T-helper 17 cell (primary cell): Measurements from ENCODE around the gene GPC3. TPM values are rescaled to one million over a fixed set of nuclear protein-coding genes. Genes with fewer than 3 reads are reported as not detected.
"Not testable (repeated sequence)": the region's sequence is repeated elsewhere in the genome, so short reads cannot be mapped to it uniquely, and the experiment has no call there.

Experiments
- ATAC-seq: fragments of 150-1000 bp; cut with Tn5 transposase; 2 replicates; pipeline ENCODE4 v1.10.0; 2021; ENCODE audit warnings: mild to moderate bottlenecking, moderate library complexity
- DNase-seq, 3 donors: peaks; one replicate each; pipeline versions ENCODE4 v3.0.0 to v3.0.0-alpha.2; 2020 to 2021
- H3K9me3 ChIP-seq: one replicate; pipeline ENCODE4 v1.7.0; 2013; ENCODE audit warnings: low read length, mild to moderate bottlenecking; ENCODE audit not compliant: control insufficient read depth, poor library complexity, severe bottlenecking
- H3K27ac Mint-ChIP-seq: one replicate; pipeline ENCODE4 v1.8.0; 2022; ENCODE audit warnings: mild to moderate bottlenecking, moderate library complexity, mixed read lengths
- H3K27me3 Mint-ChIP-seq: one replicate; pipeline ENCODE4 v1.8.0; 2022; ENCODE audit warnings: mixed read lengths
- H3K36me3 Mint-ChIP-seq: one replicate; pipeline ENCODE4 v1.8.0; 2022; ENCODE audit warnings: low read depth, mixed read lengths
- H3K4me1 Mint-ChIP-seq: one replicate; pipeline ENCODE4 v1.8.0; 2022; ENCODE audit warnings: mild to moderate bottlenecking, mixed read lengths
- H3K4me3 Mint-ChIP-seq: one replicate; pipeline ENCODE4 v1.8.0; 2022; ENCODE audit warnings: mild to moderate bottlenecking, moderate library complexity, mixed read lengths
- total RNA-seq, 4 donors: library from RNA in 2 of 4; stranded (reverse) in 2 of 4; gene quantifications; one replicate each; pipeline ENCODE4 v1.2.3 and lab custom pipeline; 2022 to 2026

Gene GPC3
- under 1 TPM; 0.20 to 0.39 TPM for total RNA-seq
- total RNA-seq (lab: John Stamatoyannopoulos, UW): 0.15 to 1.2 reads per million in 2 donors

- H3K4me1 Mint-ChIP-seq: peaks cover 2% of the 10 kb centered on the region
- peak; percentile 89 for ATAC-seq
- peak within 1 kb of the TSS; percentile 87 for H3K4me3 Mint-ChIP-seq
- H3K9me3 ChIP-seq: no peaks in the 10 kb centered on the region
- DNase-seq: peak in 2 of 3 donors; percentile 9 to 11
- H3K27me3 Mint-ChIP-seq: peaks cover 39% of the 10 kb centered on the region
- no peak within 1 kb of the TSS for H3K27ac Mint-ChIP-seq
- no peaks in the 10 kb centered on the region for H3K36me3 Mint-ChIP-seq
Measured at GRCh38 chrX:133985164-133985966, at the start of gene GPC3. Gene GPC3 (minus strand): TSS chrX:133985594.

DNA sequence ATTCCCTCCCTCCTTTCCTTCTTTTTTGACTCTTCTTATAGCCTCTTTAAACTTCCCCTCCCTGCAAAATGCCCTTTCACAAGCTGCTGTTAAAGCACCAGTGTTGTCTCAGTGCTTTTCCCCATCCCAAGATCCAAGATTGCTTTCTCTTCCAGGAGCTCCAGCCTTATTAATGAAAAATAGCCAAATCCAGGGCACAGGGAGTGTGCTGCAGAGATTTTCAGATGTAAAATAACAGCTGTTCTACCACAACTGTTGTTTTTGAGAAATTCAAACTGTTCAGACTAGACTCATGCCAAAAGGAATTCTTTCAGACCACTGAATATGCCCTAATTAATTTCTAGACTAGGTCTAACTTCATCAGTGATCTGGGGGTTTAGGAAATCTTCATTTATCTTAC is 47.0 kb upstream of the GPC3 start:
- H3K27ac Mint-ChIP-seq: no peak overlapping the region
- H3K9me3 ChIP-seq: no peaks in the 10 kb centered on the region

DNA sequence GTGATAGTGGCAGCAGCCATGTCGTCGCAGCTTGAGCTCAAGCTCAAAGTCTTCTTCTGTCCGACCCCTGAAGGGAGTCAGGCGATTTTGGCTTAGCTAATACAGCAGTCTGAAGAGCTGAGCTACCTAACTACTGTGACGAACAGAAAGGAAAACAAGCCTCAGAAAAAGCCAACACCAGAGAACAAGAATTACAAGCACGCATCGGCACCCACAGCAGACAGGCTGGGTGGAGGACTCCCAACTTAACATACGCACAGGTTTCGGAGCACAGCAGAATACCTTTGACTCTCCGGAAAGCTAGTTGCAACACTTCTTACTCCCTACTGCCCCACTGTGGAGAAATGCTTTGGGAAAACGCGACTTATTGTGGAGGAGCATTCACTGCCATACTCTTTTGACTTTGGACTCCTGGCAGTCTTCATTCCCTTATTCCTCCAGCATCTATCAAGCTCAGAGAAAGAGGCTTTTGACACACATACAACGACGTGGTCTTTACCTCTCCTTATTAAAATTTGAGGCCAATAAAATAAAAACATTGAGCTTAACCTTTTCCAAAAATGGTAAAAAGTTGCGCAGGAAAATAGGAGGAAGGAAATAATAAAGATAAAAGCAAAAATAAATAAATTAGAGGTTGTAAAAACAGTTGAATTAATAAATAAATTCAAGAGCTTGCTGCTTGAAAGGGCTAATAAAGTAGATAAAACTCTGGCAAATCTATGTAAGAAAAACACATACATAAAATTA is 41.3 kb upstream of the GPC3 start:
- Mint-ChIP-seq H3K4me3 (no peak overlapping the region), H3K27ac (no peak overlapping the region), H3K4me1 (no peaks in the 10 kb centered on the region), H3K36me3 (no peaks in the 10 kb centered on the region), H3K27me3 (peaks cover 6% of the 10 kb centered on the region)
- DNase-seq (no peak), ATAC-seq (no peak)
- no peaks in the 10 kb centered on the region for H3K9me3 ChIP-seq

More for the DNA sequence above, 47.0 kb upstream of the GPC3 start:
- no peak for ATAC-seq
- H3K4me3 Mint-ChIP-seq: no peak overlapping the region
- no peak for DNase-seq
- no peaks in the 10 kb centered on the region for H3K4me1 Mint-ChIP-seq
- H3K36me3 Mint-ChIP-seq: no peaks in the 10 kb centered on the region
- H3K27me3 Mint-ChIP-seq: peaks cover 6% of the 10 kb centered on the region

DNA sequence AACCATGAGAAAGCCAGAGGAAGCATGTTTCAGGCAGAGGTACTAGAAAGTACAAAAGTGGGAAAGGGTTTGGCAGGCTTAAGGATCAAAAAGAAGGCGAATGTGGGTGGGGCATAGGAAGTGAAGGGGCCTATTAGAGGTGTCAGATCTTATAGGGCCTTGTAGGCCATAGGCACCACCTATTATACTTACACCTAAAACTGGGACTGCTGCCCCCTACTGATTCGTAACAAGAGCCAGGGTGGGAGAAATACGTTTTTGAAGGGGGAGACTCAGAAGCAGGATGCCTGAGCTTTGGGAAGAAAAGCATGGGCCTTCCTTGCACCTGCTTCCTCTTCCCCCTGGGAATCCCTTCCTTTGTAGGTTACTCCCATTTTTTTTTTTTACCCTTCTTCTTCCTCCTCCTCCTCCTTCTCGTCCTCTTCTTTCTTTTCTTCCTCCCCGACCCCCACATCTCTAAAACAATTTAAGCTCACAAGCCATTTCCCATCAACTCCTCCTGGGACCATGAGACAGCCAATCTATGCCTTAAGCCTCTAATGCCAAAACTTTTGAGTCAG is 40.7 kb upstream of the GPC3 start:
- no peak for DNase-seq
- Mint-ChIP-seq H3K27me3 (peaks cover 6% of the 10 kb centered on the region), H3K4me1 (no peaks in the 10 kb centered on the region), H3K27ac (no peak overlapping the region), H3K36me3 (no peaks in the 10 kb centered on the region), H3K4me3 (no peak overlapping the region)
- no peaks in the 10 kb centered on the region for H3K9me3 ChIP-seq
- ATAC-seq: no peak

- H3K36me3 Mint-ChIP-seq: no peaks in the 10 kb centered on the region
- DNase-seq (no peak), ATAC-seq (no peak)
- no peak overlapping the region for H3K27ac Mint-ChIP-seq
- no peaks in the 10 kb centered on the region for H3K9me3 ChIP-seq
- peaks cover 6% of the 10 kb centered on the region for H3K27me3 Mint-ChIP-seq
- no peak overlapping the region for H3K4me3 Mint-ChIP-seq
- no peaks in the 10 kb centered on the region for H3K4me1 Mint-ChIP-seq
Measured at GRCh38 chrX:134024686-134025377, 39.4 kb upstream of the GPC3 start.

GRCh38 chrX:134023851-134024281 is 38.5 kb upstream of the GPC3 start:
- H3K4me1 Mint-ChIP-seq: no peaks in the 10 kb centered on the region
- DNase-seq (no peak), ATAC-seq (no peak)
- H3K9me3 ChIP-seq: no peaks in the 10 kb centered on the region
- H3K4me3 Mint-ChIP-seq: no peak overlapping the region
- H3K36me3 Mint-ChIP-seq: no peaks in the 10 kb centered on the region
- H3K27ac Mint-ChIP-seq: no peak overlapping the region
- H3K27me3 Mint-ChIP-seq: peaks cover 4% of the 10 kb centered on the region

GRCh38 chrX:134020910-134021309 is 35.5 kb upstream of the GPC3 start:
- H3K4me3 Mint-ChIP-seq: no peak overlapping the region
- H3K9me3 ChIP-seq: no peaks in the 10 kb centered on the region
- H3K4me1 Mint-ChIP-seq: no peaks in the 10 kb centered on the region
- H3K36me3 Mint-ChIP-seq: no peaks in the 10 kb centered on the region
- ATAC-seq (no peak), DNase-seq (no peak)
- peaks cover 5% of the 10 kb centered on the region for H3K27me3 Mint-ChIP-seq
- no peak overlapping the region for H3K27ac Mint-ChIP-seq

DNA sequence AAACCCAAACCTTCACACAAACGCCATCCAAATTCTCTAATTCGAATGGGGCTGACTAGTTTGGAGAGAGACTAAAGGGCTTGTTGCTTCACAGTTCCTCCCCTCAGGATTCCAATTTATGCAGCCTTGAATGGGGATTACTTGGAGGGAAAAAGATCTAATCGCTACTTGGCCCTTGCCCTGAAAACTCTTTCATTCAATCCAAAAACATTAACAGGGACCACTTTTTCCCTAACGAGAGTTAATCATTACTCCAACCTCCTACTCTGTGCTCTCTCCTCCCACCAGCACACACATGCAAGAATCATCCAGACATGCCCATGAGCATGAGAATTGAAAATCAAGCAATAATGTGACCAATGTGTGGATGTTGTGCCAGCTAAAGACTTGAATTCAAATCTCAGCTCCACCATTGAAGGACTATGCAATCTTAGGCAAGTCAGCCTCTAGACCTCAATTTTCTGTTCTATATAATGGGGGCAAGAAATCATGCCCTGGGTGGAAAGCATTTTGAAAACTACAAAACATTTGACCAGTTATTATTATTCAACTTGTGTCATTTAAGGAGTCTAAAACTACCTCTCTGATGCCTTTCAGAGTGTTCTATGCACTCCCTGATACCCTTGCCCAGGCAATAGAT is 34.3 kb upstream of the GPC3 start:
- ATAC-seq (no peak), DNase-seq (no peak)
- no peaks in the 10 kb centered on the region for H3K9me3 ChIP-seq
- H3K4me3 Mint-ChIP-seq: no peak overlapping the region
- peaks cover 5% of the 10 kb centered on the region for H3K27me3 Mint-ChIP-seq
- H3K4me1 Mint-ChIP-seq: no peaks in the 10 kb centered on the region
- no peak overlapping the region for H3K27ac Mint-ChIP-seq
- H3K36me3 Mint-ChIP-seq: no peaks in the 10 kb centered on the region

GRCh38 chrX:134016309-134016708 is 30.9 kb upstream of the GPC3 start:
- H3K4me3 Mint-ChIP-seq, DNase-seq, ATAC-seq, H3K27me3 Mint-ChIP-seq, H3K27ac Mint-ChIP-seq, H3K4me1 Mint-ChIP-seq, H3K9me3 ChIP-seq, H3K36me3 Mint-ChIP-seq: not testable (repeated sequence)

DNA sequence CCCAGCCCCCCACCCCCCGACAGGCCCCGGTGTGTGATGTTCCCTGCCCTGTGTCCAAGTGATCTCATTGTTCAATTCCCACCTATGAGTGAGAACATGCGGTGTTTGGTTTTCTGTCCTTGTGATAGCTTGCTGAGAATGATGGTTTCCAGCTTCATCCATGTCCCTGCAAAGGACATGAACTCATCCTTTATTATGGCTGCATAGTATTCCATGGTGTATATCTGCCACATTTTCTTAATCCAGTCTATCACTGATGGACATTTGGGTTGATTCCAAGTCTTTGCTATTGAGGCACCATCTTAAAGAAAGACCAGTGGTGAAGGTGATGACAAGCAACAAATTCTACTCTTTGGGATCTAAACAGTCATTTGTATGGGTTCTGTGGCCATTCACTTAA is 30.1 kb upstream of the GPC3 start:
- not testable (repeated sequence) for DNase-seq, H3K36me3 Mint-ChIP-seq, ATAC-seq, H3K27ac Mint-ChIP-seq, H3K4me3 Mint-ChIP-seq, H3K4me1 Mint-ChIP-seq, H3K9me3 ChIP-seq, H3K27me3 Mint-ChIP-seq

GRCh38 chrX:134013524-134013923 is 28.1 kb upstream of the GPC3 start:
- no peaks in the 10 kb centered on the region for H3K9me3 ChIP-seq
- DNase-seq (no peak), ATAC-seq (no peak)
- H3K4me1 Mint-ChIP-seq: no peaks in the 10 kb centered on the region
- H3K27ac Mint-ChIP-seq: no peak overlapping the region
- no peaks in the 10 kb centered on the region for H3K36me3 Mint-ChIP-seq
- peaks cover 1% of the 10 kb centered on the region for H3K27me3 Mint-ChIP-seq
- H3K4me3 Mint-ChIP-seq: no peak overlapping the region

DNA sequence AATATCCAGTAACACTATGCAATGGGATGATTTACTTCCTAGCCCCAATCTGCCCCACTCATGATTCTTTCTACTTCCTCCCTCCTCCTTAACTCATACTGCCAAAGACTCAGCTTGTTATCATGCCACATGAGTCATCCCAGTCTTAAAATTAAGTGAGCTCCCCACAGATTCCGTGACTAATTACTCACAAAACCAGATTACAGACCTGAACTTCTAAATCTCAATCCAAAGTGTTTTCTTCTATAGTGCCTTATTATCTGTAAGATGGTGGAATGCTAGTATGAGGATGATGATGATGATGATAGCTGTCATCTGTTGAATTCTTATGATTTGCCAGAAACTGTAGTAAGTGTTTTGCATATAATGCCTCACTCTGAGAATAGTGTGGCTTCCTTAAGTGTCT is 27.7 kb upstream of the GPC3 start:
- no peak overlapping the region for H3K27ac Mint-ChIP-seq
- H3K27me3 Mint-ChIP-seq: no peaks in the 10 kb centered on the region
- no peak for DNase-seq
- ATAC-seq: no peak
- H3K4me3 Mint-ChIP-seq: no peak overlapping the region
- no peaks in the 10 kb centered on the region for H3K4me1 Mint-ChIP-seq
- H3K9me3 ChIP-seq: no peaks in the 10 kb centered on the region
- H3K36me3 Mint-ChIP-seq: no peaks in the 10 kb centered on the region

- H3K9me3 ChIP-seq: no peaks in the 10 kb centered on the region
- ATAC-seq: no peak
- DNase-seq: no peak
- Mint-ChIP-seq H3K4me1 (no peaks in the 10 kb centered on the region), H3K27me3 (no peaks in the 10 kb centered on the region), H3K27ac (no peak overlapping the region), H3K36me3 (no peaks in the 10 kb centered on the region), H3K4me3 (no peak overlapping the region)
Measured at GRCh38 chrX:134010690-134011089, 25.3 kb upstream of the GPC3 start.
